ENCODE results near the gene LCORL.
"Not testable (repeated sequence)": the region's sequence is repeated elsewhere in the genome, so short reads cannot be mapped to it uniquely, and the experiment has no call there.

LCORL gene

DNA sequence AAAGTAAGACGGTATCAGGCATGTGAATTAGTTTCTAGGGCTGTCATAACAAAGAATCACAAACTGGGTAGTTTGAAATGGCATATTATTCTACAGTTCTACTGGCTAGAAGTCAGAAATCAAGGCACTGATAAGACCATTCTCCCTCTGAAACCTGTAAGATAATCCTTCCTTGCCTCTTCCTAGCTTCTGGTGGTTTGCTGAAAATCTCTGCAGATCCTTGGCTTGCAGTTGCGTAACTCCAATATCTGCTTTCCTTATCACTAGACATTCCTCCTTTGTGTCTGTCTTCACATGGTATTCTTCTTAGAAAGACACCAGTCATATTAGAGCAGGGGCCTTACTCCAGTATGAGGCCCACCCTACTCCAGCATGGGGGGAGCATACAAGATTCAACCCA is 19.6 kb upstream of the LCORL start:
- FAIRE-seq (no peak), DNase-seq (ENCODE audit: insufficient read length) (no peak)
- TF ChIP-seq TAF1 (IDR thresholded peaks at IDR 0.05; ENCODE audit: borderline replicate concordance, low read depth, low read length) (no peak), POLR2AphosphoS5 (IDR thresholded peaks at IDR 0.05; ENCODE audit: low read depth, low read length) (no peak), POLR2A (IDR thresholded peaks at IDR 0.05; ENCODE audit: low read depth, low read length) (no peak)

DNA sequence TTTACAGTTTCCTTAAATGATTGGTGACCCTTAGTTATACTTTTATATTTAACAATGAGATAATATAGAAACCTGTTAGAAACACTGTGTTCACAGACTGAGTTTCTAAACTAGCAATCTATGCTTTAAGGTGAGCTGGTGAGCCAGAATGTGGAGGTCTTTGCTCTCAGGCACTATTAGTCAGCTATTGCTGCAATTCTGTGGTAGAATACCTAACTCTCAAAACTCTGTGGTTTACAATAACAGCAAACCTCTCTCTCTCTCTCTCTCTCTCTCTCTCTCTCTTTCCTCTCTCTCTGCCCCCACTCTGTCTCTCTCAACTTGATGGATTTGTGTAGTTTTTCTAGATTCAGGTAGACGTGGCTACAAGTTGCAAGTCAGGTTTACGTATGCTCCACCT is 17.6 kb upstream of the LCORL start:
- DNase-seq (ENCODE audit: insufficient read length) (no peak), FAIRE-seq (no peak)
- no peak for TF ChIP-seq POLR2AphosphoS5 (IDR thresholded peaks at IDR 0.05; ENCODE audit: low read depth, low read length)
- no peak for TF ChIP-seq POLR2A (IDR thresholded peaks at IDR 0.05; ENCODE audit: low read depth, low read length)
- TF ChIP-seq TAF1 (IDR thresholded peaks at IDR 0.05; ENCODE audit: borderline replicate concordance, low read depth, low read length) = no peak

DNA sequence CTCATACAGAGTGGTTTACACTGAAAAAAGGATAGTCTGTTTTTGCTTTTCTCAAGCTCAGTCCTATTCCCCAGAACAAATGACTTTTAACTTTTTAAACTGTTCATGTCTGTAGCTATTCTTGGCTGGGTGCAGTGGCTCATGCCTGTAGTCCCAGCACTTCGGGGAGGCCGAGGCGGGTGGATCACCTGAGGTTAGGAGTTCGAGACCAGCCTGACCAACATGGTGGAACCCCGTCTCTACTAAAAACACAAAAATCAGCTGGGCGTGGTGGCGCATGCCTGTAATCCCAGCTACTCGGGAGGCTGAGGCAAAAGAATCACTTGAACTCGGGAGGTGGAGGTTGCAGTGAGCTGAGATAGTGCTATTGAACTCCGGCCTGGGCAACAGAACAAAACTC is 14.8 kb upstream of the LCORL start:
- DNase-seq (ENCODE audit: insufficient read length); FAIRE-seq: not testable (repeated sequence)

DNA sequence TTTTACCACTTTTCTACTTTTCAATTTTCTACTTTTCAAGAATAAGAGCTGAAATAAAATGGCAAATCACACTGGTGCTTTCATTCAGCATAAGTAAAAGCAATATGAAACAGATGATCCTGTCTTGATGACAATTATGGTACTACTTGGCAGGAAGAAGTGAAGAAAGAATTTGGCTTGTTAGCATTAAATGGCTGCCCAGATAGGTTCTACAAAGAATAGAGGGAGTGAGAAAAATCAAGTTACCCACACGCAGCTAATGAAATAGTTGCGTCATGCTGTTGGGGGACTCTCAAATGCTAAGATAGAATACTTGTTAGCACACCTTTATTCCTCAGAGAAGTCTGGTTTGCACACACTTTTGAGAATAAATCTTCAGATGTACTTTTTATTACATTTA is 12.5 kb upstream of the LCORL start:
- no peak for DNase-seq (ENCODE audit: insufficient read length)
- no peak for FAIRE-seq
- TF ChIP-seq POLR2AphosphoS5 (IDR thresholded peaks at IDR 0.05; ENCODE audit: low read depth, low read length) = no peak
- no peak for TF ChIP-seq TAF1 (IDR thresholded peaks at IDR 0.05; ENCODE audit: borderline replicate concordance, low read depth, low read length)
- TF ChIP-seq POLR2A (IDR thresholded peaks at IDR 0.05; ENCODE audit: low read depth, low read length) = no peak

DNA sequence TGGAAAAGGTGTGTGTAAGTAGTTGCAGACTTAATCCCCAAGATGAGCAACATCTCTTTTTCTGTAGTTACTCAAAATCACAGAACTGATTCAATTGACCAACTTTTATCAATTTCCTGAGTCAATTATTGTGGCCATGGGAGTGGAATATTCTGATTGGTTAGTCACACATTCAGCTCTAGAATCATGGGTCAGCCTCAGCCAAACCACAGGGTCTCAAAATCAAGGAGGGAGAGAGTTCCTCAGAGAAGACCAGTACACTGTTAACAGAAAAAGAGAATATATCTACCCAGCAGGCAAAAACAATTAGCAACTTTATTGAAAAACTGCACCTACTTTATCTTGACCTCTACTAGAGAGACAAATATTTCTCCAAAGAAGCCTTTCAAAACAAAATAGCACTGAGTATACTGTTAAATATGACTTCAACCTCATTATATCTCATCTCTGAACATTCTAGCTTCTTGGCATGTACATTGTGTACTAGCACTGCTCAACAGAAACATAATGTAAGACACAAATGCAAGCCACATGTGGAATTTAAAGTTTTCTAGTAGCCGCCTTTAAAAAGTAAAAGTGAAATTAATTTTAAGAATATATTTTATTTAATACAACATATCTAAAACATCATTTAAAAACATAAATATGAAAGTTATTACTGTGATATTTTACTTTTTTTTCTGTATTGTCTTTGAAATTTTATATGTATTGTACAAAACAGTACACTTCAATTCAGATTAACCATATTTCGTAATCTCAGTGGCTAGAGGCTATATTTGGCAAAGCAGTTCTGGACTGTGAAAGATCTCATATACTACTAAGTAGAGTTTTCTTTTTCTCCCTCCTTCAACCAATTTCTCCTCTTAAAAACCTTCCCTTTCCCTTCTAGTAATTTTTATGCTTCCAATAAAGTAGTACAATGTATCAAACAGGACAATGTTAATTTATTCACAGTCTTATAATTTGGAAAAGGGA is 11.8 kb upstream of the LCORL start:
- FAIRE-seq (no peak), DNase-seq (ENCODE audit: insufficient read length) (no peak)
- TF ChIP-seq POLR2AphosphoS5 (IDR thresholded peaks at IDR 0.05; ENCODE audit: low read depth, low read length) (no peak), POLR2A (IDR thresholded peaks at IDR 0.05; ENCODE audit: low read depth, low read length) (no peak), TAF1 (IDR thresholded peaks at IDR 0.05; ENCODE audit: borderline replicate concordance, low read depth, low read length) (no peak)

DNA sequence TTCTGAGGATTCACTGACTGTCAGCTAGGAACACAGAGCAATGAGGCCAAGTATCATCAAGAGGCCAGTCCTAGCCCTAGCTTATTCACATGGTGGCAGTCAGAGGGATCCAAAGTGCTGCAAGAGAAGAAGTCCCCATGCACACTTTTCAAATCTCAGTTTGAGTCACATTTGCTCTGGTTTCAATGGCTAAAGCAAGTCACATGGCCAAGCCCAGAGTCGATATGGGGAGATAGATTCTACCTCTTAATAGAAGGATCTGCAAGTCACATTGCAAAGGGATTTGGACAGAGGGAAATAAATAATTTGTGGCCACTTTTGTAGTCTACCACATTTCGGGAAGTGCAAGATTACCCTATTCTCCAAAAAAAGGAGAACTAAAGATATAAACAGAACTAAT is 3.7 kb upstream of the LCORL start:
- peak; percentile 65 for FAIRE-seq
- no peak for DNase-seq (ENCODE audit: insufficient read length)

DNA sequence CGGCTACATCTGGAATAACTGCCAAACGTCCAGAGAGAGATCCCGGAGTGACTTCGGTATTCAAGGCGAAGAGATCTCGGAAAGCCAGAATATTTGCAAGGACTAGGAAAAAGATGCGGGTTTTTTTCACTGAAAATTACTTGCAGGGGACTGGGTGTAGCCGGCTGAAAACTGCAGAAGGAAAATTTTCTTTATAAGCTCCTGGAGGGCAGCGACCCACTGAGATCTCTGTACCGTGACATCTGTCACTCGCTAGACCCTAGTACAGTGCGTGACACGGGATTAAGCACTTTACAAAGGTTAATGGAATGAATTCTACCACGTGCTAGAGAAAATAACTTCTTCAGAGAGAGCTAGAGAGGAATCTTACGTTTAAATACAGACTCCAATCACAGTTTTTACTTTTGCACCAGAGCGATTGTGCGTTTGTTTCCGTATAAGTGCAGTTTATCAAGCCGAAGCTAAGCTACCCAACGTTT is 1.1 kb upstream of the LCORL start:
- DNase-seq (ENCODE audit: insufficient read length) (no peak), FAIRE-seq (no peak)
- TF ChIP-seq TAF1 (IDR thresholded peaks at IDR 0.05; ENCODE audit: borderline replicate concordance, low read depth, low read length) (no peak), POLR2A (IDR thresholded peaks at IDR 0.05; ENCODE audit: low read depth, low read length) (no peak), POLR2AphosphoS5 (IDR thresholded peaks at IDR 0.05; ENCODE audit: low read depth, low read length) (no peak)

More for the DNA sequence above, 3.7 kb upstream of the LCORL start:
- no peak for TF ChIP-seq POLR2AphosphoS5 (IDR thresholded peaks at IDR 0.05; ENCODE audit: low read depth, low read length)
- no peak for TF ChIP-seq POLR2A (IDR thresholded peaks at IDR 0.05; ENCODE audit: low read depth, low read length)
- TF ChIP-seq TAF1 (IDR thresholded peaks at IDR 0.05; ENCODE audit: borderline replicate concordance, low read depth, low read length) = no peak

DNA sequence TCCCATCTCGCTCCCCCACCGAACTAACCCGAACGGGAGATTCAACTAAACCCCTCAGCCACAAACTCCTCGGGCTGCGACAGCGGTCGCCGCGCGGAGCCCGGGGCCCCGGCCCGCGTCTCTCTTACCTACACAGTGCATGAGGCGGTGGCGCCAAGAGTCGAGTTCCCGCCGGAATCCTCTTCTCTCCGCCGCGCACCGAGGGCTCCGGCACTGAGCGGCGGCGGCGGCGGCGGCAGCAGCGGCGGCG is 160 bp downstream of the LCORL start:
- FAIRE-seq = no peak
- no peak for DNase-seq (ENCODE audit: insufficient read length)
- TF ChIP-seq POLR2AphosphoS5 (IDR thresholded peaks at IDR 0.05; ENCODE audit: low read depth, low read length) = no peak
- TF ChIP-seq POLR2A (IDR thresholded peaks at IDR 0.05; ENCODE audit: low read depth, low read length) = no peak; the same call in 1 of the 2 replicates
- no peak for TF ChIP-seq TAF1 (IDR thresholded peaks at IDR 0.05; ENCODE audit: borderline replicate concordance, low read depth, low read length)

DNA sequence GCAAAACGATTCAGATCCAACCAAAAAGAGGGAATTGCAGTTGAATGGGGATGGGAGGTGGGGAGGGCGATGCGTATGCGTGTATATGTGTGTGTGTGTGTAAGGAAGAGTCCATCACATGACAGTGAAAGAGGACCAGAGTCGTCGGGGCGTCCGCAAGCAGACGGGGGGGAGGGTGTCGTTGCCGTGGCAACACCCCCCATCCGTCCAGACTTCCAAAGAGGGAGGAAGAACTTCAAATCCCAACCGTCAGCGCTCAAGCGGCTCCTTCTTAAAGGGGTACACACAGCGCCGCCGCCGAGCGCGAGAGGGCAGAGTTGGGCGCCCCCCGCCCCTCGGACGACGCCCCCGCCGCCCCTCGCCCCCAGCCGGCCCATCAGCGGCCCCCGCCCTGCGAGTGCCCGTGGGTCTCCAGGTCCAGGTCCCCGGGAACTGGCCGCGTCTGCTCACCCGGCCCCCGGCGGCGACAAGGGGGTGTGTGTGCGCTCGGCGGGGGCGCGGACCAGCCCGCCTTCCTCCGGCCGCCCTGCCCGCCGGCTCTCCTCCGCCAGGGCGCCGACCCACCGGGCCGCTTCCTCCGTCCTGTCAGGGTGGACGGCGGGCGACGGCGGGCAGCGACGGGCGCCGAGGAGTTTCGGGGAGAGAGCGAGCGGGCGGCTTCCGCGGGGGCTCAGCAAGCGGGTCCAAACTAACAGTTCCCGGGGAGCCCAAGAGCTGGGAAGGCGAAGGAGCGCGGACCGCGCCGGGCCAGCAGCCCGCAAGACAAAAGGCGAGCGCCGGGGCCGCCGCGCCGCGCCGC is 685 bp downstream of the LCORL start:
- DNase-seq (ENCODE audit: insufficient read length) (peak; percentile 33), FAIRE-seq (peak; percentile 87)
- TF ChIP-seq POLR2A (IDR thresholded peaks at IDR 0.05; ENCODE audit: low read depth, low read length) (no peak), POLR2AphosphoS5 (IDR thresholded peaks at IDR 0.05; ENCODE audit: low read depth, low read length) (no peak), TAF1 (IDR thresholded peaks at IDR 0.05; ENCODE audit: borderline replicate concordance, low read depth, low read length) (no peak)

DNA sequence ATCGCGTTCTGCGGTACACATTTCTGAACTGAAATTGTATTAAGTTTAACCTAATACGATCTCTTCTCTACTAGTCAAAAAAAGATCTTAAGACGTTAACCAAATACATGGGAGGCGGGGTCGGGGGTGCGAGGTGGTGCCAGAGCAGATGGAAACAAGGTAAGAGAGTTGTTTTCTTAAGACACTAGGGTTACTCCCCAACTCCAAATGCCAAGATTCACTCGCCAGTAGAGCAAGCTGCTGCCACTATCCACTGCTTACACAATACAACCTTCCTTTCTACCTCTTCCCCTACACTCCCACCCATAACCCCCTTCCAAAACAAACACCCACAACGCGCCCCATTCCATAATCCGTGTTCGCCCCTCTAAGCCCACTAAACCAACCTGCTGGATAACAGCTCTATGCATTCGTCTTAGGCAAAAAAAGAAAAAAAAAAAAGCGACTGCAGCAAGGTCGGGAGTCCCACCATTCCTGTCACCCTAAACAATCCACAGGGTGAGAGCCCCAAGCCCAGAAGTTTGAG is 1.3 kb downstream of the LCORL start:
- no peak for FAIRE-seq
- no peak for TF ChIP-seq TAF1 (IDR thresholded peaks at IDR 0.05; ENCODE audit: borderline replicate concordance, low read depth, low read length)
- no peak for TF ChIP-seq POLR2A (IDR thresholded peaks at IDR 0.05; ENCODE audit: low read depth, low read length)
- no peak for TF ChIP-seq POLR2AphosphoS5 (IDR thresholded peaks at IDR 0.05; ENCODE audit: low read depth, low read length)
- no peak for DNase-seq (ENCODE audit: insufficient read length)

DNA sequence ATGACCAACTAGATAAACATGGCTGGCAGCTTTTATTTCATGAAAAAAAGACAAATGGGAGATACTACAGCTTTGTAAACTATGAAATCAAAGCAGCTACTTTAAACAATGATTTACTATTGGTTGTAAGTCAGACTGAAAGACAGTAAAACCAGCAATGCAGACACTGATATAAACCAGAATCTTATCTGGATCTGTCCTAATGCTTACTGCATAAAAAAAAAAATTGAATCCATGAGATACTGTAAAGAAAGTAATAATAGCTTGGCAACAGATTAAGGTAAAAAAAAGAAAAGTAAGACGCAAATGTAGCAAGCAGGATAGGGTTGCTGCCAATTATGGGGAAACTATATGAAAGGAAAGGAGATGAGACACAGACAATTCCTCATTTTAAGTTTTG is 7.3 kb downstream of the LCORL start:
- TF ChIP-seq POLR2A (IDR thresholded peaks at IDR 0.05; ENCODE audit: low read depth, low read length) (no peak), TAF1 (IDR thresholded peaks at IDR 0.05; ENCODE audit: borderline replicate concordance, low read depth, low read length) (no peak), POLR2AphosphoS5 (IDR thresholded peaks at IDR 0.05; ENCODE audit: low read depth, low read length) (no peak)
- no peak for DNase-seq (ENCODE audit: insufficient read length)
- no peak for FAIRE-seq
